Neural progenitor cell (in vitro differentiated cells): ENCODE results near the gene RERG.

ENCODE experiments used
- EZH2 ChIP-seq: fragments of 200-600 bp; sonication (generic); IDR thresholded peaks from 2 replicates; pipeline ENCODE4 v1.6.1; 2017; ENCODE audit warnings: antibody characterized with exemption, mild to moderate bottlenecking, moderate library complexity
- EZH2phosphoT487 ChIP-seq: fragments of 200-600 bp; sonication (generic); IDR thresholded peaks from 2 replicates; pipeline ENCODE4 v1.6.1; 2017; ENCODE audit warnings: antibody characterized with exemption
- TF ChIP-seq, protein P1 (sequence below): fragments of 200-600 bp; sonication (generic); IDR thresholded peaks from 2 replicates; pipeline ENCODE4 v1.5.1; 2017; ENCODE audit warnings: antibody characterized with exemption, mild to moderate bottlenecking

DNA sequence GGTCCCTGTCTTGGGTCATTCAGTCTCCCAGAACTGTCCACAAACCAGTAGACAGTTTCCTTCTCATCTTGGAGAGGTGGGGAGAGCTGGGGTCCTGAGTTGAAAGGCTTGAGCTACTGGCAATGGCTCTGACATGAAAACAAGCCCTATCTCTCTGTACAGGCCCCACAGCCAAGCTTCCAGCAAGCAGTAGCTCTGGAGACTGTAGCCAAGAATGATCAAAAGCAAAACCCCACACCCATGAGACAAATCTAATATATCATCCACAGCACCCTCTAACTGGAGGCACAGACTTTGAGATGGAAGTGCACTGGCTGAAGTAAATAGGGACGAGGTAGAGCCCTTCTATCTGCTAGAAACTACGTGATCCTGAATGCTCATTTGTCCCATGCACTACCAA is 40.9 kb downstream of the RERG start:
- TF ChIP-seq, protein P1, sequence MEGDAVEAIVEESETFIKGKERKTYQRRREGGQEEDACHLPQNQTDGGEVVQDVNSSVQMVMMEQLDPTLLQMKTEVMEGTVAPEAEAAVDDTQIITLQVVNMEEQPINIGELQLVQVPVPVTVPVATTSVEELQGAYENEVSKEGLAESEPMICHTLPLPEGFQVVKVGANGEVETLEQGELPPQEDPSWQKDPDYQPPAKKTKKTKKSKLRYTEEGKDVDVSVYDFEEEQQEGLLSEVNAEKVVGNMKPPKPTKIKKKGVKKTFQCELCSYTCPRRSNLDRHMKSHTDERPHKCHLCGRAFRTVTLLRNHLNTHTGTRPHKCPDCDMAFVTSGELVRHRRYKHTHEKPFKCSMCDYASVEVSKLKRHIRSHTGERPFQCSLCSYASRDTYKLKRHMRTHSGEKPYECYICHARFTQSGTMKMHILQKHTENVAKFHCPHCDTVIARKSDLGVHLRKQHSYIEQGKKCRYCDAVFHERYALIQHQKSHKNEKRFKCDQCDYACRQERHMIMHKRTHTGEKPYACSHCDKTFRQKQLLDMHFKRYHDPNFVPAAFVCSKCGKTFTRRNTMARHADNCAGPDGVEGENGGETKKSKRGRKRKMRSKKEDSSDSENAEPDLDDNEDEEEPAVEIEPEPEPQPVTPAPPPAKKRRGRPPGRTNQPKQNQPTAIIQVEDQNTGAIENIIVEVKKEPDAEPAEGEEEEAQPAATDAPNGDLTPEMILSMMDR: no peak
- no peak for TF ChIP-seq EZH2
- no peak for TF ChIP-seq EZH2phosphoT487
